Lung (tissue), 12 donors: ENCODE measurements around the gene FAM13A. TPM values are rescaled to one million over a fixed set of nuclear protein-coding genes. Genes with fewer than 3 reads are reported as not detected.

Experiments
- ATAC-seq: fragments of 200-7000 bp; cut with Tn5 transposase; one replicate; pipeline ENCODE4 v1.9.1; 2020; ENCODE audit warnings: moderate number of reproducible peaks; ENCODE audit not compliant: insufficient read depth, low FRiP score
- DNase-seq, 3 donors: peaks; one replicate each; pipeline ENCODE4 v3.0.0-alpha.2; 2013 to 2017
- H3K27ac ChIP-seq, 2 donors: one replicate each; pipeline ENCODE4 v1.5.1; 2013; ENCODE audit warnings: mild to moderate bottlenecking in 2 of 2, moderate library complexity in 2 of 2, control low read depth in 1 of 2, inconsistent platforms in 1 of 2, low read depth in 1 of 2, low read length in 1 of 2
- H3K27me3 ChIP-seq, 3 donors: one replicate each; pipeline ENCODE4 v1.5.1; 2013; ENCODE audit warnings: low read length in 2 of 3; ENCODE audit not compliant: control insufficient read depth in 3 of 3, insufficient read depth in 3 of 3
- H3K36me3 ChIP-seq, 4 donors: one replicate each; pipeline ENCODE4 v1.5.1; 2013; ENCODE audit warnings: low read length in 4 of 4, mild to moderate bottlenecking in 1 of 4, moderate library complexity in 1 of 4; ENCODE audit not compliant: control insufficient read depth in 4 of 4, insufficient read depth in 4 of 4
- H3K4me1 ChIP-seq, 5 donors: one replicate each; pipeline ENCODE4 v1.5.1; 2013; ENCODE audit warnings: low read length in 5 of 5, mild to moderate bottlenecking in 2 of 5, moderate library complexity in 1 of 5; ENCODE audit not compliant: control insufficient read depth in 5 of 5, insufficient read depth in 5 of 5
- H3K4me3 ChIP-seq: one replicate; pipeline ENCODE4 v1.5.1; 2013; ENCODE audit warnings: mild to moderate bottlenecking, control low read depth, moderate library complexity
- H3K9ac ChIP-seq, 2 donors: one replicate each; pipeline ENCODE4 v1.5.1; 2013; ENCODE audit warnings: low read length in 2 of 2, control low read depth in 1 of 2; ENCODE audit not compliant: insufficient read depth in 1 of 2
- H3K9me3 ChIP-seq, 4 donors: one replicate each; pipeline ENCODE4 v1.5.1; 2013; ENCODE audit warnings: low read length in 3 of 4, mild to moderate bottlenecking in 1 of 4, moderate library complexity in 1 of 4; ENCODE audit not compliant: control insufficient read depth in 4 of 4, insufficient read depth in 3 of 4
- WGBS, 2 donors: extraction: QIAGEN DNeasy Blood & Tissue Kit; methylation state at CpG; one replicate each; pipeline ENCODE4 v1.1.7; 2013; 5-methylcytosine and 5-hydroxymethylcytosine counted together
- polyA plus RNA-seq, 2 donors: library from polyadenylated mRNA; stranded (reverse); fragments of 200-250 nt; gene quantifications; one replicate each; pipeline ENCODE4 v1.2.1, GENCODE V29; 2013
- total RNA-seq, 2 donors: library from RNA; depleted of rRNA in 1 of 2; stranded (reverse); fragments of >200 nt in 1 of 2; gene quantifications; one replicate each; pipeline ENCODE4 v1.2.1, GENCODE V29; 2014 to 2021
- TF ChIP-seq, protein P1 (sequence below): IDR thresholded peaks from 2 replicates; pipeline ENCODE4 v1.5.1; 2012; ENCODE audit warnings: mild to moderate bottlenecking; ENCODE audit errors: control extremely low read depth, extremely low read depth
- donor health status: control.
- donor health status: control.
- donor health status: Bipolar disorder and iron deficiency.
- donor health status: healthy.
- donor health status: DM: yes; HTN: yes; CAD: no.

The FAM13A gene
- total and polyA plus RNA-seq, 4 donors = 9.2 to 122 (median 29.3) TPM

DNA sequence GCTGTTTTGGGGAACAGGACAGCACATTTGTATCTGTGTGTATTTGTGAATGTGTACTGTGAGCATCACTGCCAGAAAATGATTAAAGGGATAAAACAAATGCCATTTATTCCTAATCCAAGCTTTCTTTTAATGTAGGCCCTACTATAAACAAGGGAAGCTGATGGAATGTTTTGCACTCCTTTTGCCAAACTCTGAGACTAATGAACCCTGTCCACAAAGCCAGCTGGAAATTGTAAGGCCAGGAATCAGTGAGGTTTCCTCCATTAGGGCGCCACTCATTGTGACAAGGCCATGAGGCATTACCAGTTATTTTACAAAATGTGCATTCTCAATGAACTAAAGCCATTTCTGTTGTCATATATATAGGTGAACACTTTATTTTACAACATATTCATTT lies 196.4 kb downstream of the FAM13A start:
- H3K27ac ChIP-seq = no peak overlapping the region
- H3K4me1 ChIP-seq = peaks cover 0 to 46% (median 2%) of the 10 kb centered on the region in 5 donors
- no peaks in the 10 kb centered on the region for H3K9me3 ChIP-seq
- no peak overlapping the region for H3K4me3 ChIP-seq
- H3K27me3 ChIP-seq = no peaks in the 10 kb centered on the region
- 59 to 77% methylated on average over 1 of the region's 1 CpG for WGBS, 2 donors
- no peak overlapping the region for H3K9ac ChIP-seq
- DNase-seq (peak; percentile 66 to 91 (median 90)), ATAC-seq (no peak)
- TF ChIP-seq, protein P1, sequence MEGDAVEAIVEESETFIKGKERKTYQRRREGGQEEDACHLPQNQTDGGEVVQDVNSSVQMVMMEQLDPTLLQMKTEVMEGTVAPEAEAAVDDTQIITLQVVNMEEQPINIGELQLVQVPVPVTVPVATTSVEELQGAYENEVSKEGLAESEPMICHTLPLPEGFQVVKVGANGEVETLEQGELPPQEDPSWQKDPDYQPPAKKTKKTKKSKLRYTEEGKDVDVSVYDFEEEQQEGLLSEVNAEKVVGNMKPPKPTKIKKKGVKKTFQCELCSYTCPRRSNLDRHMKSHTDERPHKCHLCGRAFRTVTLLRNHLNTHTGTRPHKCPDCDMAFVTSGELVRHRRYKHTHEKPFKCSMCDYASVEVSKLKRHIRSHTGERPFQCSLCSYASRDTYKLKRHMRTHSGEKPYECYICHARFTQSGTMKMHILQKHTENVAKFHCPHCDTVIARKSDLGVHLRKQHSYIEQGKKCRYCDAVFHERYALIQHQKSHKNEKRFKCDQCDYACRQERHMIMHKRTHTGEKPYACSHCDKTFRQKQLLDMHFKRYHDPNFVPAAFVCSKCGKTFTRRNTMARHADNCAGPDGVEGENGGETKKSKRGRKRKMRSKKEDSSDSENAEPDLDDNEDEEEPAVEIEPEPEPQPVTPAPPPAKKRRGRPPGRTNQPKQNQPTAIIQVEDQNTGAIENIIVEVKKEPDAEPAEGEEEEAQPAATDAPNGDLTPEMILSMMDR = no peak
- H3K36me3 ChIP-seq = no peaks in the 10 kb centered on the region

DNA sequence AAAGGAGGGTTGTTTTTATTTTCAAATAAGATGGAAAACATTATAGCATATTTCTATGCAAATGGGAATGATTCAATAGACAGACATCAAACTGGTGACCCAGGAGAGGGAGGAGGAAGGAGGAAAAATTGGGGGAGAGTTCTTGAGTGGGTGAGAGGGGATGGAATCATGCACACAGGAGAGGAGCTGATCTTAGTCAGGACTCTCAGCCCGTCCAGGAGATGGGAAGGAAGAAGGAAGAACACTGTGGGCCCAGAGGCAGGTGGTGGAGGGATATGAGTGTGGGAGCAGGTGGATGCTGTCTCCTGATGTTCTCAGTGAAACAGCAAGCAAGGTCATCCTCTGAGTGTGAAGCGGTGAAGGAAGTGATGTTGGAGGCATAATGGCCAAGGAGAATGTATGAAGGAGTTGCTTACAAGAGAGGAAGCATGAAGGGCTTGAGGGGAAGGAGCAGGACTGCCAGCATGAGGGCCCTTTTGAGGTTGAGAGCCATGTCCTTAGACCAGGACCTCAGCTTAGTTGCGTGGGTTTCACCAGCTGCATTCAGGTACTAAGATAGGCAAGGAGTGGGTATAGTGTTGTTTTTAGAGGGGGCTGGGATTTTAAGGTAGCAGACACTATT lies 197.7 kb downstream of the FAM13A start:
- no peak for ATAC-seq
- no peaks in the 10 kb centered on the region for H3K9me3 ChIP-seq

DNA sequence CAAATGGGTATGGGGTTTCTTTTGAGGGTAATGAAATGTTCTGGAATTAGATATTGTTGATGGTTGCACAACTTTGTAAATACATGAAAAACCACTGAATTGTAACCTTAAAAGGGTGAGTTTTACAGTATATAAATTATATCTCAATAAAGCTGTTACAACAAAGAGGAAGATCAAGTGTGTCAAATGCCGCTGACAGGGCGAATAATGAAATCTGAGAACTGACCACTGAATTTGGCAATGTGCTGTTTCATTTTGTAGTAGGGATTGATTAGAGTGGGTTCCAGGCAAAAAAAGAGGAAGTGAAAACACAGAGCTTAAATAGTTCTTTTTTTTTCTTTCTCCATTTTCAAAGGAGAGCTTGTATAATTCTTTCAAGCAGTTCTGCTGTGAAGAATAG lies 198.2 kb downstream of the FAM13A start:
- 36 to 66% methylated on average over 2 of the region's 2 CpGs for WGBS, 2 donors
- DNase-seq = peak in 2 of 3 donors; percentile 52 to 76
- peak; percentile 72 for ATAC-seq
- no peaks in the 10 kb centered on the region for H3K9me3 ChIP-seq
- peaks cover 0 to 40% (median 2%) of the 10 kb centered on the region in 5 donors for H3K4me1 ChIP-seq
- H3K4me3 ChIP-seq = no peak overlapping the region
- TF ChIP-seq, protein P1 = no peak
- no peaks in the 10 kb centered on the region for H3K27me3 ChIP-seq
- H3K36me3 ChIP-seq = no peaks in the 10 kb centered on the region
- H3K27ac ChIP-seq = no peak overlapping the region
- H3K9ac ChIP-seq = no peak overlapping the region

More for the DNA sequence above, 197.7 kb downstream of the FAM13A start:
- Histone ChIP-seq H3K4me3 (no peak overlapping the region), H3K4me1 (peaks cover 0 to 41% (median 2%) of the 10 kb centered on the region in 5 donors), H3K27ac (peak overlapping the region in 1 of 2 donors; percentile 62), H3K27me3 (no peaks in the 10 kb centered on the region), H3K36me3 (no peaks in the 10 kb centered on the region), H3K9ac (peak overlapping the region in 1 of 2 donors; percentile 11)
- TF ChIP-seq, protein P1 = no peak
- whole genome bisulfite sequencing, 2 donors = 56 to 57% methylated on average over 3 of the region's 3 CpGs
- no peak for DNase-seq

DNA sequence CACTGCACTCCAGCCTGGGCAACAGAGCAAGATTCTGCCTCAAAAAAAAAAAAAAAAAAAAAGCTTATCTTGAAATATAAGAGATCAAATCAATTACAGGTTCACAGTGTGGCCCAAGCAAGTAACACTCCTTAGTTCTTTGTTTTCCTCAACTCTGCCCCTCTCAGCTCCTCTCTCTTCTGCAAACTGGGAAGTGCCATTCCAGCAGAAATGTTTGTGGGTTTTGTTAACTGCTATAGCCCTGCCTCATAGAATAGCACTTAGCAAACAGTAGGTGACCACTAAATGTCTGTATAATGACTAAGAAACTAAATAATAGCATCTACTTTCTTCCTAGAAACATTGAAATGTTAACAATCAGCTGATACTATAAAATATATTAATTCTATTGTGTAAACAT lies 199.4 kb downstream of the FAM13A start:
- Histone ChIP-seq H3K9ac (no peak overlapping the region), H3K27me3 (no peaks in the 10 kb centered on the region), H3K27ac (no peak overlapping the region), H3K36me3 (no peaks in the 10 kb centered on the region), H3K9me3 (no peaks in the 10 kb centered on the region), H3K4me1 (peaks cover 0 to 31% (median 0%) of the 10 kb centered on the region in 5 donors), H3K4me3 (no peak overlapping the region)
- no peak for DNase-seq
- ATAC-seq = no peak
- TF ChIP-seq, protein P1 = no peak
